Measurements from ENCODE around the gene RPUSD1. TPM values are rescaled to one million over a fixed set of nuclear protein-coding genes. Genes with fewer than 3 reads are reported as not detected.

RPUSD1 gene
- total RNA-seq, 2 donors from 2014 or later, result 12.3 to 13.9 TPM

- DNase-seq (ENCODE audit: low spot score) (no peak), ATAC-seq (ENCODE audit: insufficient number of reproducible peaks, low FRiP score, low read depth) (no peak)
- TF ChIP-seq CTCF (IDR thresholded peaks at IDR 0.05), result no peak
- H3K27me3 ChIP-seq (replicated peaks; ENCODE audit: insufficient read depth), result no peaks in the 10 kb centered on the region
- H3K4me3 ChIP-seq, result no peak overlapping the region
- no peaks in the 10 kb centered on the region for H3K4me1 ChIP-seq (ENCODE audit: control insufficient read depth in 1 of 2, low read depth in 2 of 2)
- no peaks in the 10 kb centered on the region for H3K36me3 ChIP-seq
- H3K9me3 ChIP-seq, result no peaks in the 10 kb centered on the region
- H3K27ac ChIP-seq, result no peak overlapping the region
Measured at GRCh38 chr16:765488-765865, 22.7 kb downstream of the RPUSD1 start.

GRCh38 chr16:764848-765487 is 23.2 kb downstream of the RPUSD1 start:
- Histone ChIP-seq H3K27me3 (replicated peaks; ENCODE audit: insufficient read depth) (no peaks in the 10 kb centered on the region), H3K4me1 (ENCODE audit: control insufficient read depth in 1 of 2, low read depth in 2 of 2) (no peaks in the 10 kb centered on the region), H3K36me3 (no peaks in the 10 kb centered on the region), H3K9me3 (no peaks in the 10 kb centered on the region), H3K4me3 (no peak overlapping the region), H3K27ac (no peak overlapping the region)
- DNase-seq (ENCODE audit: low spot score), result no peak
- ATAC-seq (ENCODE audit: insufficient number of reproducible peaks, low FRiP score, low read depth), result no peak
- TF ChIP-seq CTCF (IDR thresholded peaks at IDR 0.05), result no peak

- no peaks in the 10 kb centered on the region for H3K27me3 ChIP-seq (replicated peaks; ENCODE audit: insufficient read depth)
- H3K27ac ChIP-seq, result no peak overlapping the region
- TF ChIP-seq CTCF (IDR thresholded peaks at IDR 0.05), result no peak
- no peaks in the 10 kb centered on the region for H3K4me1 ChIP-seq (ENCODE audit: control insufficient read depth in 1 of 2, low read depth in 2 of 2)
- ATAC-seq (ENCODE audit: insufficient number of reproducible peaks, low FRiP score, low read depth) (no peak), DNase-seq (ENCODE audit: low spot score) (no peak)
- no peaks in the 10 kb centered on the region for H3K9me3 ChIP-seq
- H3K36me3 ChIP-seq, result no peaks in the 10 kb centered on the region
- H3K4me3 ChIP-seq, result no peak overlapping the region
Measured at GRCh38 chr16:764184-764750, 23.9 kb downstream of the RPUSD1 start.

- Histone ChIP-seq H3K36me3 (no peaks in the 10 kb centered on the region), H3K9me3 (no peaks in the 10 kb centered on the region), H3K27me3 (replicated peaks; ENCODE audit: insufficient read depth) (no peaks in the 10 kb centered on the region), H3K4me3 (no peak overlapping the region), H3K27ac (no peak overlapping the region), H3K4me1 (ENCODE audit: control insufficient read depth in 1 of 2, low read depth in 2 of 2) (no peaks in the 10 kb centered on the region)
- no peak for TF ChIP-seq CTCF (IDR thresholded peaks at IDR 0.05)
- ATAC-seq (ENCODE audit: insufficient number of reproducible peaks, low FRiP score, low read depth), result no peak
- no peak for DNase-seq (ENCODE audit: low spot score)
Measured at GRCh38 chr16:763369-764183, 24.6 kb downstream of the RPUSD1 start.

GRCh38 chr16:762595-763268 is 25.4 kb downstream of the RPUSD1 start:
- H3K27ac ChIP-seq, result no peak overlapping the region
- H3K27me3 ChIP-seq (replicated peaks; ENCODE audit: insufficient read depth), result no peaks in the 10 kb centered on the region
- TF ChIP-seq CTCF (IDR thresholded peaks at IDR 0.05), result no peak
- no peaks in the 10 kb centered on the region for H3K36me3 ChIP-seq
- DNase-seq (ENCODE audit: low spot score) (no peak), ATAC-seq (ENCODE audit: insufficient number of reproducible peaks, low FRiP score, low read depth) (no peak)
- H3K9me3 ChIP-seq, result no peaks in the 10 kb centered on the region
- H3K4me3 ChIP-seq, result no peak overlapping the region
- no peaks in the 10 kb centered on the region for H3K4me1 ChIP-seq (ENCODE audit: control insufficient read depth in 1 of 2, low read depth in 2 of 2)

Measured in thoracic aorta (tissue), 2 donors.